Dendritic cell treated with granulocyte-macrophage colony-stimulating factor and Interleukin-4, amounts not matched to agents 40 ng/mL and 50 ng/mL, for 4 days (primary cell): Measurements from ENCODE around the gene SIK2.
A peak's percentile ranks its signal among the peaks of the same experiment; 100 is the strongest.
"Not testable (repeated sequence)": the region's sequence is repeated elsewhere in the genome, so short reads cannot be mapped to it uniquely, and the experiment has no call there.

Experiments used
- H3K27ac Mint-ChIP-seq: one replicate; pipeline ENCODE4 v1.8.0; 2022; ENCODE audit warnings: mild to moderate bottlenecking, mixed read lengths
- H3K27me3 Mint-ChIP-seq: one replicate; pipeline ENCODE4 v1.8.0; 2022; ENCODE audit warnings: mild to moderate bottlenecking, mixed read lengths
- H3K36me3 Mint-ChIP-seq: one replicate; pipeline ENCODE4 v1.8.0; 2022; ENCODE audit warnings: low read depth, mixed read lengths
- H3K4me1 Mint-ChIP-seq: one replicate; pipeline ENCODE4 v1.8.0; 2022; ENCODE audit warnings: low read depth, mixed read lengths
- H3K4me3 Mint-ChIP-seq: one replicate; pipeline ENCODE4 v1.8.0; 2022; ENCODE audit warnings: mild to moderate bottlenecking, moderate library complexity, mixed read lengths
- H3K9me3 Mint-ChIP-seq: one replicate; pipeline ENCODE4 v1.8.0; 2022; ENCODE audit warnings: mixed read lengths
- intact Hi-C: fragments of 100-400 bp; cut with micrococcal nuclease; formaldehyde crosslinking; loops from one replicate; pipeline ENCODE4 v1.15.0; 2022

Gene SIK2

DNA sequence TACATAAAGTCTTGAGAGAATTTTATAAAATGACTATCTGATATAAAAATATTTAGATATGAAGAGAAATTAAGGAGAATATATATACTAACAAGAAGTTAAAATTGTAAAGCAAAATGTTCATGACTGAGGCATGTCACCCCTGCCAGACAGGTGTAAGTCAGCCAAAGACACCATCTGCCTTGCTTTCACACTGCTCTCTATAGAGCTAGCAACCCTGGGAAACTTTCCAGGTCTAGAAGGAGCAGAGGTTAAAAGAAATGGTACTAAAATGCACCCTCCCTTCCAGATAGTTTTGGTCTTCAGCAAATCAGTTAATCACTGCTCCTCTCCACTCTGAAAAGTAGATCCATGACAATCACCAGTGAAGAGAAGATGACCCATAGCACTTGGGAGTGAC is 147.4 kb downstream of the SIK2 start:
- H3K27ac Mint-ChIP-seq, result no peak overlapping the region
- H3K4me1 Mint-ChIP-seq, result no peaks in the 10 kb centered on the region
- H3K36me3 Mint-ChIP-seq, result peaks cover 95% of the 10 kb centered on the region
- H3K4me3 Mint-ChIP-seq, result no peak overlapping the region
- no peaks in the 10 kb centered on the region for H3K9me3 Mint-ChIP-seq
- intact Hi-C loops, result no loop called here
- H3K27me3 Mint-ChIP-seq, result no peaks in the 10 kb centered on the region

DNA sequence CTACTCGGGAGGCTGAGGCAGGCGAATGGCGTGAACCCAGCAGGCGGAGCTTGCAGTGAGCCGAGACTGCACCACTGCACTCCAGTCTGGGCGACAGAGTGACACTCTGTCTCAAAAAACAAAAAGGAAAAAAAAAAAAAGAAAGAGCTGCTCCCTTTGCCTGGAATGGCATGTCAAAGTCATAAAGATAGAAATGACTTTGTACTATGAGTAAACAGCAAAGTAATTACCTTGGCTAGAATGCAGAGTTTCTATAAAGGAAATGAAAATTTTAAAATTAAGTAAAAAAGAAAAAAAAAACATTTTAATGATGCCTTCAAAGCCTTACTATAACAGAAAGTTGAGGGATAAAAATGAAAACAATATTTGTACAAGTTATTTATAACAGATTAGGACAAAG is 153.8 kb downstream of the SIK2 start:
- Mint-ChIP-seq H3K4me1 (no peaks in the 10 kb centered on the region), H3K27ac (no peak overlapping the region), H3K36me3 (peaks cover 98% of the 10 kb centered on the region), H3K27me3 (no peaks in the 10 kb centered on the region), H3K9me3 (no peaks in the 10 kb centered on the region), H3K4me3 (no peak overlapping the region)
- intact Hi-C loops, result no loop called here

DNA sequence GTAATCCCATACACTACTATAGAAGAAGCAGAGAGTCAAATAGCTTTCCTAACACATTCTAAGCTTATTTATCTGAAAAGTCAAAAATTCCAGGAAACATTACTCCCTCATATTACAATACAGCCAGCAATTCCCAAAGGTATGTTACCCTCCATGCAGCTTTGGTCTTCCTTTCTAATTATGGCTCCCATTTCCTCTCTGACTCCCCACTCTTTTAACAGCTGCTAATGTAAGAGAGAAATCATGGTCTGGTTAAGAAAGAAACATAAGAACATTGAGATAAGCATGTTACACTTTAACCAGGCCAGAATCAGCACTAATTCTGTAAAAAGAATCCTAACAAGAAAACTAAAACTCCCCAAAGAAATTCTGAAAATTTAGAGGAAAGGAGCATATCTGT is 157.1 kb downstream of the SIK2 start:
- intact Hi-C loops, result no loop called here
- H3K36me3 Mint-ChIP-seq, result peaks cover 97% of the 10 kb centered on the region
- H3K27me3 Mint-ChIP-seq, result no peaks in the 10 kb centered on the region
- no peak overlapping the region for H3K4me3 Mint-ChIP-seq
- H3K9me3 Mint-ChIP-seq, result no peaks in the 10 kb centered on the region
- no peak overlapping the region for H3K27ac Mint-ChIP-seq
- no peaks in the 10 kb centered on the region for H3K4me1 Mint-ChIP-seq

DNA sequence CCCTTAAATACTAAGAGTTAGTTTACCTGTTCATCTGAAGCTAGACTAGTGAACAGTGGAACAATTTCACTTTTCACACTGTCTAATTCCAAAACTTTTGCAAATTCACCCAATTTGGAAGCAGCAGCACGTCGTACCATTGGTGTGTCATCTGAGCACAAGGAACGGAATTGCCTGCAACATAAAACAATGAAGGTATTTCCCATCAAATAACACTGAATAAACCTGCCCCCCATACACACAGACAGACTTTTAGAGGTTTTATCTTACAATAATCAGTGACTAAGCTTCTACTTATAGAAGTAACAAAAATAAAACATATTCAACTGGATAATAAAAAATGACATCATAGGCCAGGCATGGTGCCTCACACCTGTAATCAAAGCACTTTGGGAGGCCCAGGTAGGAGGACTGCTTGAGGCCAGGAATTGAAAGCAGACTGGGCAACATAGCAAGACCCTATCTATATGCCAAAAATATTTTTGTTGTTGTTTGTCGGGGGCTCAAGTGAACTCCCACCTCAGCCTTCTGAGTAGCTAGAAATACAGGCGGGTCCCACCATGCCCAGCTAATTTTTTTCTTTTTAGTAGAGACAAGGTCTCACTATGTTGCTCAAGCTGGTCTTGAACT is 157.6 kb downstream of the SIK2 start:
- intact Hi-C loops, result no loop called here
- H3K4me3 Mint-ChIP-seq, result no peak overlapping the region
- H3K27me3 Mint-ChIP-seq, result no peaks in the 10 kb centered on the region
- no peaks in the 10 kb centered on the region for H3K9me3 Mint-ChIP-seq
- H3K27ac Mint-ChIP-seq, result no peak overlapping the region
- peaks cover 94% of the 10 kb centered on the region for H3K36me3 Mint-ChIP-seq
- H3K4me1 Mint-ChIP-seq, result peaks cover 4% of the 10 kb centered on the region

DNA sequence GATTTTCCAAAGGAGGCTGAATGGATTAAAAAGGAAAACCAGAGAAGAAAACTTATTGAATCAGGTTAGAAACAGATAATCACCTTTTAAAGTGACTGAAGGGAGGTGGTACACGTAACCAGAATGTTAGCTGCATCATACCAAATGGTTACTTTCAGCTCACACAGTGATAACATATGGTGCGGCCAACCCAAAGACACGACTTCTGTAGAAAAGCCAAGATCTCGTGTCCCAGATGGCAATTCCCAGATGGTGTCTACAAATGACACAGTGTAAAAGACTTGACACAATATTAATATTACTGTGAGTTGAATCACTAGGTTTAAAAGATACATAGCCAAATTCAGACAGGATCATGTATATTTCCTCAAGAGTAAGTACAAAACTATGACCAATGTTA is 158.8 kb downstream of the SIK2 start:
- intact Hi-C loops, result no loop called here
- Mint-ChIP-seq H3K27me3 (no peaks in the 10 kb centered on the region), H3K4me3 (no peak overlapping the region), H3K9me3 (no peaks in the 10 kb centered on the region), H3K4me1 (peaks cover 12% of the 10 kb centered on the region), H3K36me3 (peaks cover 93% of the 10 kb centered on the region), H3K27ac (no peak overlapping the region)

DNA sequence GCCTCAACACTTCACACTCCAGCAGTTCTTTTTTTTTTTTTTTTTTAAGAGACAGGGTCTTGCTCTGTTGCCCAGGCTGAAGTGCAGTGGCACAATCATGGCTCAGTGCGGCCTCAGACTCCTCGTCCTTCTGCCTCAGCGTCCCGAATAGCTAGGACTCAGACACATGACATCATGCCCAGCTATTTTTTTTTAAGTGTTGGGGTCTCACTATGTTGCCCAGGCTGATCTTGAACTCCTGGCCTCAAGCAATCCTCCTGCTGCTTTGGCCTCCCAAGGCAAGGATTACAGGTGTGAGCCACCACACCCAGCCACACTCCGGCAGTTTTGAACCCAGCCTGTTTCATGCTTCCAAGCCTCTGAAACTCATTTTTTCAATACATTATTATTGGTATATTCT is 160.3 kb downstream of the SIK2 start:
- Mint-ChIP-seq H3K9me3 (no peaks in the 10 kb centered on the region), H3K27ac (no peak overlapping the region), H3K27me3 (peaks cover 6% of the 10 kb centered on the region), H3K4me1 (peaks cover 23% of the 10 kb centered on the region), H3K36me3 (peaks cover 81% of the 10 kb centered on the region), H3K4me3 (no peak overlapping the region)
- intact Hi-C loops, result no loop called here

DNA sequence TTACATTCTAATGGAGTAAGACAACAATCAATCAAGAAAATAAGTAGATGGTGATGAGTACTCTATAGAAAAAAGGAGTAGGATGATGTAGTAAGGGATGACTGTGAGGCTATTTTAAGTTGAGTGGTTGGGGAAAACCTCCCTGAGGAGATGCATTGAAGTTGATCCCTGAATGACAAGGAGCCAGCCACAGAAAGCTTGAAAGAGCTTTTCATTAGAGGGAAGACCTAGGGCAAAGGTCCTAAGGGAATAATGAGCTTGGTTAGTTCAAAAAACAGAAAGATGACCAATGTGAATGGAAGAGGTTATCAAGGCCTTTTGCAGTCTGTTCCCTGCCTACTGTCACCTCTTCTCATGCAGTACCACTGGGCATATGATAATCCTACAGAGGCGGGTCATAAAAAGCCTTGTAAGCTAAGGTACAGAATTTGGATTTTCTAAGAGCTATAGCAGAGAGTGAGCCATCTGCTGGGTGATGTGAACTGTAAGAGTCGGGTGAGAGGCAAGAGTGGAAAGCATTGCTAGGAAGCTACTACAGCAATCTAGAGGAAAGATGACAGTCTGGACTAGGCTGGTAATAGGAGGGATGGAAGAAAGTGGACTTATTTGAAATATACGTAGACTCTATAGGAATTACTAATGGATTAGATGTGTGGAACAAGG is 160.9 kb downstream of the SIK2 start:
- Mint-ChIP-seq H3K36me3 (peaks cover 75% of the 10 kb centered on the region), H3K27ac (no peak overlapping the region), H3K27me3 (peaks cover 6% of the 10 kb centered on the region), H3K4me1 (peaks cover 23% of the 10 kb centered on the region), H3K4me3 (no peak overlapping the region), H3K9me3 (no peaks in the 10 kb centered on the region)
- intact Hi-C loops, result no loop called here

DNA sequence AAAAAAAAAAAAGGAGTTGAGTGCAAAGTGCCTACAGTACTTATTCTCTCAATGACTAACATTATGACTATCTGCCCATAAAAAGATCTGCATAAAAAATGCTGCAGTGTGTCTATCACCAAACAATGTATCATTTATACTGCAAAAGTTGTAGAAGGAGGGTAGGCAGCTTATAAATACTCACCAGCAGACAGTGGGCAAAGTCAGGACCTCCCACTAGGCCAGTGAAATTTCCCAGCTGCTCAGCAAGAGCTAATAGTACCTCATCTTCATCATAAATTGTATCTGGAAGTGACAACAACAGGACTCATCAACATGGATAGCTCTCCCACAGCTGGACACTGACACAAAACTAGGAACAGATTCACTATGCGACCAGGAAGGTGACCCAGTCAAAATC is 162.4 kb downstream of the SIK2 start:
- Mint-ChIP-seq H3K27ac (no peak overlapping the region), H3K27me3 (peaks cover 6% of the 10 kb centered on the region), H3K36me3 (peaks cover 60% of the 10 kb centered on the region)

DNA sequence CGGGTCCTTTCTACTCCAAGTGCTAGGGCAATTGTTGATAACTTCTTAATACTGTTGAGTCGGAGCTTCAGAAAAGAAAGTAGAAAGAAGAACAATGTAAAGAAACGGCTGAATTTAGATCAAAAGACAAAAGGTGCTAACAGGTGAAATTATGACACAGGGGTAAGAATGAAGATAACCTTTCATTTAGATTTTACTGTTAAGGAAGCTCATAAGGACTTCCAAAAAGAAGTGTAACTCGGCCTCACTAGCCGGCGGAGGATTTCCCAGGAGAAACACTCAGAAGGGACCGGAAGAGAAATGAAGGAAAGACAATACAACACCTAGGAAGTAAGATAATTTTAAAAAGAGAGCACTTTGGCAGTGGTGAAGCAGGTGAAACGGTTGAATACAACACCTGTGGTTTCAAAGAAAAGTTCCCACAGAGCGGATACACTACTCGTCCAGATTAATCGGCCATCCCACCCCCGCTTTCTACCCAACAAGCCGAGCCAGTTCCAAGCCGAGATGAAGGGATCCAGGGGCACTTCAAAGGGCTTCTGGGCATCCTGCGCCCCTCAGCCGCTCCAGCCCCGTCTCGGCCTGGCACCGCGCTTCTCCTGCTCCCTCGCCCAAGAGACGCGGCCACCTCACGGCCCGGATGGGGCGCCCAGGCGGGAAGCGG is 163.2 kb downstream of the SIK2 start:
- H3K27me3 Mint-ChIP-seq, result peaks cover 6% of the 10 kb centered on the region
- H3K4me3 Mint-ChIP-seq, result peak overlapping the region; percentile 99
- H3K4me1 Mint-ChIP-seq, result peaks cover 23% of the 10 kb centered on the region
- no peaks in the 10 kb centered on the region for H3K9me3 Mint-ChIP-seq
- peaks cover 52% of the 10 kb centered on the region for H3K36me3 Mint-ChIP-seq
- peak overlapping the region; percentile 88 for H3K27ac Mint-ChIP-seq
- intact Hi-C loops, result no loop called here

More for the DNA sequence above, 162.4 kb downstream of the SIK2 start:
- Mint-ChIP-seq H3K9me3 (no peaks in the 10 kb centered on the region), H3K4me1 (peaks cover 23% of the 10 kb centered on the region), H3K4me3 (no peak overlapping the region)
- intact Hi-C loops, result no loop called here

DNA sequence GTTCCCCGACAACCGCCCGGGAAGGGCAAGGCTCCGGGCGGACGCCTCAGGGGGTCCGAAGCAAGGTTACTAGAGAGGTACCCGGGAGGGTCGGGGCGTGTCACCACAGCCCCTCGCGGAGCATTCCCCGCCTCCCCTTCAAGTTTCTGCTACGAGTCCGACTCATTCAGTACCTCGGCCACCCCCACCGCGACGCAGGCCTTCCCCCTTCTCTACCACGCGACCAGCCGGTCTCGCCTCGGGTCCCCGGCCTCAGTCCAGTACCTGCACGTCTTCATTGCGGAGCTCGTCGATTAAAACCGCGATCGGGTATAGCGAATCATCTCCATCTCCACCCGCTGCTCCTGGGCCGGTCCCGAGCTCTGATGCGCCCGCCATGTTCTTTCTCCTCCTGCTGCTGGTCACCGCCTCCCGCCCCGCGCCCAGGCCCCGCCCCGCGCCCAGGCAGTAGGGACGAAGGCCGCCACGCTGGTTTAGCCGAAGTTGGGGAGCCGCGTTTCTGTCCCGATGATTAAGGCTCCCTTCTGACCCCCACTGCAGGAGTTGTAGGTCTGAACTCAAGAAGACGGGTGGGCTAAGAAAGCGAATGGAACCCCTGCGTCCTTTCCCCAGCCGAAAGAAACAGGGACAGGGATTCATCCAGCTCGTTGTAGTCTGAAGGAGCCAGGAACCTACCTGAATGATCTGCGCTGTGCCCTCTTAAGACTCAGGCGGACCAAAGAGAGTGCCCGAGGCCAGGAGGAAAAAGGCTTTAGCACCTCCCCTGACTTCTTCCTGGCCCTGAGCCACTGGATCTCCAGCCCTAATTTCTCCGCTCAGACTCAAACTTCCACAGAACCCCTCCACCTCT is 164.0 kb downstream of the SIK2 start, which contains the start of gene PPP2R1B:
Gene PPP2R1B (minus strand): TSS at position 406 of the 850 bp plus-strand sequence. CDS start 28 bp downstream, at position 378.
- intact Hi-C loops, result loop anchor here (1.0 kb wide), 1 partner anchor 164 kb away; the partner anchor contains the start of gene SIK2
- Mint-ChIP-seq H3K27me3 (peaks cover 6% of the 10 kb centered on the region), H3K4me3 (peak within 1 kb of the TSS; percentile 99), H3K27ac (peak within 1 kb of the TSS; percentile 88), H3K36me3 (peaks cover 44% of the 10 kb centered on the region), H3K4me1 (peaks cover 23% of the 10 kb centered on the region), H3K9me3 (no peaks in the 10 kb centered on the region)

DNA sequence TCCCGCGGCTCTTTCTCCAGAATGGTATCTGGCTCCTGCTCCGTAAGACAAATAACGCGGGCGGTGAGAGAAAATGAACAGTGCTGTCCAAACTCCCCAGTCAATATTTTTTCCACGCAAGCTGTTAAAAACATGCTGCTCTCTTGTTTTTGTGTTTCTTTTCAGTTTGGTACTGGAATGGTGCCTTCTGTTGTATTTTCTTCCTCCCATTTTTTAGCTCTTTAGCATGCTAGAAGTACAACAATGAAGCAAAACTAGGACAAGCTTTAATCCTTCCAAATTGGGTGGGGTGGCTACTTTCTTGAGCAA is 164.5 kb downstream of the SIK2 start:
- Mint-ChIP-seq H3K27ac (peak overlapping the region; percentile 88), H3K9me3 (no peaks in the 10 kb centered on the region), H3K27me3 (peaks cover 6% of the 10 kb centered on the region), H3K4me1 (peaks cover 23% of the 10 kb centered on the region), H3K4me3 (peak overlapping the region; percentile 99), H3K36me3 (peaks cover 39% of the 10 kb centered on the region)
- intact Hi-C loops, result loop anchor here (1.0 kb wide), 1 partner anchor 164 kb away; the partner anchor contains the start of gene SIK2

DNA sequence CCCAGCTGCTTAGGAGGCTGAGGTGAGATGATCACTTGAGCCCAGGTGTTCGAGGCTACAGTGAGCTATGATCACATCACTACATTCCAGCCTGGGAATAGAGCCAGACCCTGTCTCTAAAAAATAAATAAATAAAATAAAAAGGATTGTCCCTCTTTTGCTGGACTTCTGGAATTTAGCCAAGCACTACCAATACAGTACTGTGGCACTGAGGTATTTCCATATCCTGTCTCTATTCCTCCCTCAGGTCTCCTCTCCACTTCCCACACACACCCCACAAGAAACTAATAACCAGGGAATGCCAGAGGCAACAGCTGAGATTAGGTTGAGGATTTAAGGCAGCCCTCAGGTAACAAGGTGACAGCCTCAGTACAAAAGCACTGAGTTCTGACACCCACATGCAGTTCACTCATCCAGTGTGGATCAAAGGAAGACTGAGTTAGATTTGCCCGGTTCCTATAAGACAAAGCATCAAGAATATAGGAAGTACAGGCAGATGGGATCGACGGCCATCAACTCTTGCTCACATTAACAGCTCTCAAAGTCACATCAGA is 168.4 kb downstream of the SIK2 start:
- Mint-ChIP-seq H3K4me3 (no peak overlapping the region), H3K9me3 (no peaks in the 10 kb centered on the region), H3K27ac (no peak overlapping the region), H3K27me3 (peaks cover 6% of the 10 kb centered on the region), H3K36me3 (peaks cover 7% of the 10 kb centered on the region), H3K4me1 (peaks cover 11% of the 10 kb centered on the region)
- intact Hi-C loops, result loop anchor here (10.0 kb wide), 1 partner anchor 316 kb away; no protein-coding TSS in a partner anchor

DNA sequence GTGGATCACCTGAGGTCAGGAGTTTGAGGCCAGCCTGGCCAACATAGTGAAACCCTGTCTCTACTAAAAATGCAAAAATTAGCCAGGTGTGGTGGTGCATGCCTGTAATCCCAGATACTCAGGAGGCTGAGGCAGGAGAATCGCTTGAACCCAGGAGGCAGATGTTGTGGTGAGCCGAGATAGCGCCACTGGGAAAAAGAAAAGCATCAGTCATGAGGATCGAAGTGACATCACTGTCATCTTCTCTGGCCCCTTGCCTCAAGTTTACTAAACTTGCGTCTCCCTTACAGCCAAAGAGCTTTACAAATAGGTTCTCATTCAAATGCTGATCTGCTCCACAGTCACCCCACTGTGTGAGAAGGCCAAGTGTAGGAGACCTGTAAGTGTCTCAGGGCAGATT is 169.0 kb downstream of the SIK2 start:
- not testable (repeated sequence) for H3K36me3 Mint-ChIP-seq, H3K27me3 Mint-ChIP-seq, H3K9me3 Mint-ChIP-seq, H3K27ac Mint-ChIP-seq, H3K4me3 Mint-ChIP-seq
- peaks cover 11% of the 10 kb centered on the region for H3K4me1 Mint-ChIP-seq
- intact Hi-C loops, result loop anchor here (10.0 kb wide), 1 partner anchor 316 kb away; no protein-coding TSS in a partner anchor
